ENCODE measurements around the gene SND1. TPM values are rescaled to one million over a fixed set of nuclear protein-coding genes. Genes with fewer than 3 reads are reported as not detected.

SND1 gene
- total RNA-seq, 1 donor, result 202 TPM

GRCh38 chr7:128141683-128142195 is 489.7 kb downstream of the SND1 start:
- no peak for TF ChIP-seq CTCF (IDR thresholded peaks at IDR 0.05; ENCODE audit: insufficient read depth, low read length)
- no peak overlapping the region for H3K4me3 ChIP-seq (ENCODE audit: low read depth, low read length)
- no peak for DNase-seq (ENCODE audit: low read depth)

Small RNA genes within 50 kb of the gene (small RNA-seq; reads per million reads assigned to genes)
- gene MIR593, result not detected

Other genes with a start within 250 kb of the SND1 start
- 16.1 and 27.7 TPM in 2 replicates for gene GCC1, start 66.6 kb upstream of the SND1 start, total RNA-seq (ENCODE audit: low replicate concordance)
- 43.6 and 105 TPM in 2 replicates for gene ARF5, start 63.8 kb upstream of the SND1 start, total RNA-seq (ENCODE audit: low replicate concordance)
- 3.6 and 3.9 TPM in 2 replicates for gene FSCN3, start 58.5 kb upstream of the SND1 start, total RNA-seq (ENCODE audit: low replicate concordance)
- gene PAX4, start 34.1 kb upstream of the SND1 start, total RNA-seq (ENCODE audit: low replicate concordance), result not detected in 2 replicates